ELF-1 (cell line): ENCODE results near the gene PLEKHM1.
"Not testable (repeated sequence)": the region's sequence is repeated elsewhere in the genome, so short reads cannot be mapped to it uniquely, and the experiment has no call there.

Source experiments
- DNase-seq: peaks from one replicate; pipeline ENCODE4 v3.0.0-alpha.2; 2016; ENCODE audit warnings: low read depth, low spot score

The PLEKHM1 gene

DNA sequence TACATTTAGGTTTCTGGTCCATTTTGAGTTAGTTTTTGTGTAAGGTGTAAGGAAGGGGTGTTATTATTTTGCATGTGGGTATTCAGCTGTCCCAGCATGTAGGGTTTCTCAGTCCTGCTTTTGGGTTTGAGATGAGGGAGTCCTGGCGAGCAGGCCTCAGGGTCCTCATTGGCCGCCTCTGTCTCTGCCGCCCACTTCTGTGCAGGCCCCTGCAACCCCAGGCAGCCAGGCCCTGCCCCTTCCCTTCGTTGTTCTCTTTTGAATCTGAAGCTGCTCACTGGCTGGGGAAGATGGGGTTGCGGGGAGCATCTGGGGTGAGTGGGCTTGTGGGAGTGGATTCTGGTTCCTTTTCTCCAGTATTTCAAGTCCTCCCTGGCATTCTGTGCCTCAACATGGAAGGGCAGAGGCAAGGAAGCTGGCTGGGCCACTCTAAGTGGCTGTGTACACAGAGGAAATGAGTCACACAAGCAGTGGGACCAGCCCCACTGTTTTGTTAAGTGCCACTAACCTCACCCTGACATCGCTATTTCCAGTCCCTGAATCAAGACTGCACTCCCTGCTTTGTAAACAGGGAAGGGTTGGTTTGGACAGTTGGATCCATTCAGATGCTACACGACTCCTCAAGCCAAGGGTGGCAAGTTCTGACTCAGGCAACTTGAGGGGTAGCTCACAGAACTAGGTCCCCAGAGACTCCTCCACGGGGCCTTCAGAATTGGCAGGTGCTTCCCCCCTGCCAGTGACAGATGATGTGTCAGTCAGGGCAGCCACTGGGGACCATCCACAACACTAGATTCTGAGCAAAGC lies 28.8 kb downstream of the PLEKHM1 start:
- not testable (repeated sequence) for DNase-seq

DNA sequence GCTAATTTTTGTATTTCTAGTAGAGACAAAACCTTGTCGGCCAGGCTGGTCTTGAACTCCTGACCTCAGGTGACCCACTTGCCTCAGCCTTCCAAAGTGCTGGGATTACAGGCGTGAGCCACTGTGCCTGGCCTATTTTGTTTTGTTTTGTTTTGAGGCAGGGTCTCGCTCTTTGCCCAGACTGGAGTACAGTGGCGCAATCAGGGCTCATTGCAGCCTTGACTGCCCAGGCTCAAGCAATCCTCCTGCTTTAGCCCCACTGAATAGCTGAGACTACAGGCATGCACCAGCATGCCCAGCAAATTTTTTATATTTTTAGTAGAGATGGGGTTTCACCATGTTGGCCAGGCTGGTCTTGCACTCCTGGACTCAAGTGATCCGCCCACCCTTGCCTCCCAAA lies 30.1 kb downstream of the PLEKHM1 start:
- not testable (repeated sequence) for DNase-seq

DNA sequence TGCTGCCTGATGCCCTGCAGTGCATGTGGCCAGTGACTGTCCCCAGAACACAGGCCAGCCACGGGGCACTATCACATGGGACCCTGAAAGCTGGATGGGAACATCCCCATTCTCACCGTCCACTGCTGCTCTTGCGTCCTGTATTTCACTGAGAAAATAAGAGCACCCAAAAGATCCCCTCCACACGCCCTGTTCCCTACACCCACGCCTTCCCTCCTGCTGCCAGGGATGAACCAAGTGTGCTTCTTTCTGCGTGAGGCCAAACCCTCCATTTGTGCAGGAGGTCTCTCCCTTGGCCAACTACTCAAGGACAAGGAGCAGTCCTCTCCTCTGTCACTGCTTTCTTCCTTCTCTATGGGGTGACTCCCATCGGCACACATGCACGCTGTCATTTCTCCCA lies 36.2 kb downstream of the PLEKHM1 start:
- DNase-seq: not testable (repeated sequence)

DNA sequence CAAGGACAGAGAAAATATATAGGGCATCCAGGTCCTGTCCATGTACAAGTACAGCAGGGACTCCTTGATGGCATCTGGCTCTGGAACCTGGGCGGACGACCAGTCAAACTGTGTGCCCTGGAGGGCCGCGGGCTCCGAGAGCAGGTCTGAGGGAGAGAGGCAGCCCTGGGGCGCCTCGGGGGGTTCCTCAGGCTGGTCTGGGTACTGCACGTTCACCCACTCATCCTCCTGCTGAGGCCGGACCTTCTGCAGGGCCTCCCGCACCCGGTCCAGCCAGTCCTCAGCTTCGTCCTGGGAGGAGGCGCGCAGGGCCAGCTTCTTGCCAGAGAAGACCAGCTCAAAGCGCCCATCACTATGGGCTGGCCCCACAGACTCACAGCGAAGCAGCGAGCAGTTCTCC lies 36.8 kb downstream of the PLEKHM1 start:
- DNase-seq: not testable (repeated sequence)

DNA sequence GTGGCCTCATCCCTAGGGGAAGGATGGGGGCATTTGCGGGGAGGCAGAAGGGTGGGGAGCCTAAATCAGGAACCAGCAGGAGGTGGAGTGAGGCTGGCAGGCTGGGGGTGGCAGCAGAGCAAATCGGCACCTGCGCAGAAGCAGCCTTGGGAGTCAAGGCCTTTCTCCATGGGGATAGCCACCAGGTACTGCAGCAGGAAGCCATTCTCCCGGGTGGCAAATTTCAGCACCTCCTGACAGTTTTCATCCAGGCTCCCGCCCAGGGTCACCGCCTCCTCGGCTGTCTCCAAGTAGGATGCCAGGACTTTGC lies 37.3 kb downstream of the PLEKHM1 start:
- not testable (repeated sequence) for DNase-seq

DNA sequence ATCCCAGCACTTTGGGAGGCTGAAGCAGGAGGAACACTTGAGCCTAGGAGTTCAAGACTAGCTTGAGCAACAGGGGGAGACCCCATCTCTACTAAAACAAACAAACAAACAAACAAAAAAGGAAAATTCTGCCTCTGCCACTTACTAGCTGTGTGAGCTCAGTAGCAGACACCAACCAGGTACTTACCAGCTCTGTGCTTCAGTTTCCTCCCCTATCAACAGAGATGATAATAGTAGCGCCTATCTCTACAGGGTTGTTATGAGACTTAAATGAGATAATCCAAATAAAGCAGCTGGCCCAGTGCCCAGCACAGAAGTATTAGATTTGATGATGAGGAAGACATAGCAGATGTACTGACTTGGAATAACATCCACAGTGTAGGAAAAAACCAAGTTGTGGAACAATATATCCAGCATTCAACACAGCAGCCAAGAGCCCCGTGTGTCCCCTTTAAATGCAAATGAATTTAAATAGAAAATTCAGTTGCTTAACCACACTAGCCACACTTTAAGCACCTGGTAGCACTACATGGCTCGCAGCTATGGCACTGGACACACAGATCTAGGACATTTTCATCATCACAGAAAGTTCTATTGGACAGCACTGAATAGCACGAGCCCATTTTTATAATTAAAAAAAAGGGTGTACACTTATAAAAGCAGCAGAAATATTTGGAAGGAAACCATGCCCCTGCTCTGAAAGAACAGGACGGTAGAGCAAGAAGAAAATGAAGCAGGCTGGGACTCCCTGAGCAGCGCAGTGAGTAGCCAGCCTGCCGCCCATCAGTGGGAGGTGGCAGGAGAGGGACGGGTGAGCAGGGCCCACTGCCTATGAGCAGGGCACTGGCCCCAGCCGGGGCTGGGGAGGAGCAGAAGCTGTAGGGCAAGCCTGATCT lies 37.9 kb downstream of the PLEKHM1 start:
- not testable (repeated sequence) for DNase-seq

DNA sequence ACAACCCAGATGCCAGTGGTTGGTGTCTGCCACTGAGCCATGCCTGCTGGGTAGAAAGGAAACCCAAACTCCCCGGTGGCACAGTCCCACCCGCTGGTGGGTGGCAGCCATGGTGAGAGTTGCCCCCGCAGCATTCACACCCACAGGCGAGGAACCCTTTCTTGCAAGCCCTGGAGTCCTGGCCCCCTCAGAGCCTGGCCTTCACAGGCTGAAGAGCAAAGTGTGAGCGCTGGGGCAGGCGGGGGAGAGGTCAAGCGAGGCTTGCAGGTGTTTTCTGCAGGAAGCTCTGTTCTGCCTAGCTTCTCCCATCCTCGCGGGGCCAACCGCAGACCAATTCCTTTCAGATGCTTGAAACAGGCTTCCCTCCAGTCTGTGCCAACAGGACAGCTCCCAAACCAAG lies 38.9 kb downstream of the PLEKHM1 start:
- not testable (repeated sequence) for DNase-seq

DNA sequence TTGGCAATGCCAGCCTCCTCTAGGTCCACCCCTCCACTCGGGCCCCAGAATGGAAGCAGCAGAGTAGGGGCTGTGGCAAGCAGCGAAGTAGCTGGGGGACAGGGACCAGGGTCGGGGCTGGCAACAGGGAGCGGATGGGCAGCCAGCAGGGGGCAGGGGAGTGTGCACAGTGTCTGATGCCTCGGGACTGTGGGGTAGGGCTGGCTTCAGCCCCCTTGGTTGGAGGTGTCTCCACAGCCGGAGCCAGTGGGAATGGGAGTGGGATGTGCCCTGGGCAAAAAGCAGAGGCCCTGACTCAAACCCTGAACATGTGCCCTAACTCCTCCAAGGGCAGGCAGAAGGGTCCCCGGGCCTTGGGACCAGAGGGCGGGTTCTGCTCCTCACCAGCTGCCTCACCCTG lies 39.4 kb downstream of the PLEKHM1 start:
- DNase-seq: no peak

DNA sequence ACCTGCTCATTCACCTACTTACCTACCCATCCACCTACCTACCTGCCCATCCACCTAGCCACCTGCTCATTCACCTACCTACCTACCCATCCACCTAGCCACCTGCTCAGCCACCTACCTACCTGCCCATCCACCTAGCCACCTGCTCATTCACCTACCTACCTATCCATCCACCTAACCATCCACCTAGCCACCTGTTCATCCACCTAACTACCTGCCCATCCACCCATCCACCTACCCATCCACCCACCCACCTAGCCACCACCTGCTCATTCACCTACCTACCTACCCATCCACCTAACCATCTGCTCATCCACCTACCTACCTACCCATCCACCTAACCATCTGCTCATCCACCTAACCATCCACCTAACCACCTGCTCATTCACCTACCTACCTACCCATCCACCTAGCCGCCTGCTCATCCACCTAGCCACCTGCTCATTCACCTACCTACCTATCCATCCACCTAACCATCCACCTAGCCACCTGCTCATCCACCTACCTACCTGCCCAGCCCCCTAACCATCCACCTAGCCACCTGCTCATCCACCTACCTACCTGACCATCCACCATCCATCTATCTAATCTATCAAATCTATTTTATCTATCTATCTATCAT lies 40.7 kb downstream of the PLEKHM1 start:
- not testable (repeated sequence) for DNase-seq

DNA sequence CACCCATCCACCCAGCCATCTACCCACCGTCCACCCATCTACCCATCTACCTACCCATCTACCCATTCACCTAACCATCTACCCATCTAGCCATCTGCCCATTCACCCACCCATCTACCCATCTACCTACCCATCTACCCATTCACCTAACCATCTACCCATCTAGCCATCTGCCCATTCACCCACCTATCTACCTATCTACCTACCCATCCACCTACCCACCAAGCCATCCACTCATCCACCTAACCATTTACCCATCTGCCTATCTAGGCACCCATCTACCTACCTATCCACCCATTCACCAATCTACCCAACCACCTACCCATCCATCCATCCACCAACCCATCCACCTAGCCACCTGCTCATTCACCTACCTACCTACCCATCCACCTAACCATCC lies 41.3 kb downstream of the PLEKHM1 start:
- not testable (repeated sequence) for DNase-seq

DNA sequence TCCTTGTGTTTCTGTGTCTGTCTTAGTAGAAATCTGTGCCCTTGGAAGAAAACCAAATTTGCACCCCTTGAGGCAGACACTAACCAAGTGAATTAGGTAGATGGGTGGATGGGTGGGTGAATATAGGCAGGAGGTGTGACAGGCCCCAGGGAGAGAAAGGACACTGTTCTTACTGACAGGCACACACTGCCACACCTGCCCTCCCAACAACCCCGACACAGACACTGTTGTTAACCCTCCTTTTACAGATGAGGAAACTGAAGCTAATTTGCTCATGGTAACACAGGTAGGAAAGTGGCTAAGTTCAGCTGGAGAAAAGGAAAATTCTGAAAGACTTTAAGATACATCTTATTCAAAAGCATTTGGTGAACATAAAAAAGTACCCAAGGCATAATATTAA lies 42.0 kb downstream of the PLEKHM1 start:
- DNase-seq: not testable (repeated sequence)

DNA sequence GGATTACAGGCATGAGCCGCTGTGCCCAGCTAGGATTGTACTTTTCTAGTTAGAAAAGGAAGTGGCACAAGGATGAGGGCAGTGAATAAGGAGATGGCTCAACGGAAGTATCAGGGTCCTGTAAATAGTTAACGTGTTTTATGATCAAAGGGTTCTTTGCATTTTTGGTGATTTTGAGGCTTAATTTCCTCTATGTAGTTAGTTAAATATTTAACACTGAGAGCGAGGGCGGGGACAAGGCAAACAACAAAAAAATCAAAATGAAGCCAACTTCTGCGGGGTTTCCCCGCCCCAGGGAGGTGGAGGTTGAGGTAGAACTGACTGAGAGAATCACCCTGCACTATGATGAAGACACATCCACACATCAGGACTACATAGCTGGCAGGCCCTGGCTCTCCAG lies 42.5 kb downstream of the PLEKHM1 start:
- DNase-seq: not testable (repeated sequence)

DNA sequence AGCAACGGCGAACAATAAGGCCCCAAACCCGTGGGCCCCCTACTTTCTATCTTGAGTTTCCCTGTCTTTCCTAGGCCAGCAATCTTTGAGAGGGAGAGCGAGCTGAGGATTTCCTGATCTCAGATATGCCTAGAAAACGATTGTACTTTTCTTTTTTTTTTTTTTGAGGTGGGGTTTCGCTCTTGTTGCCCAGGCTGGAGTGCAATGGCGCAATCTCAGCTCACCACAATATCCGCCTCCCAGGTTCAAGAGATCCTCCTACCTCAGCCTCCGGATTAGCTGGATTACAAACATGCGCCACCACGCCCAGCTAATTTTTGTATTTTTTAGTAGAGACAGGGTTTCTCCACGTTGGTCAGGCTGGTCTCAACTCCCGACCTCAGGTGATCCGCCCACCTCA lies 42.9 kb downstream of the PLEKHM1 start:
- DNase-seq: not testable (repeated sequence)

DNA sequence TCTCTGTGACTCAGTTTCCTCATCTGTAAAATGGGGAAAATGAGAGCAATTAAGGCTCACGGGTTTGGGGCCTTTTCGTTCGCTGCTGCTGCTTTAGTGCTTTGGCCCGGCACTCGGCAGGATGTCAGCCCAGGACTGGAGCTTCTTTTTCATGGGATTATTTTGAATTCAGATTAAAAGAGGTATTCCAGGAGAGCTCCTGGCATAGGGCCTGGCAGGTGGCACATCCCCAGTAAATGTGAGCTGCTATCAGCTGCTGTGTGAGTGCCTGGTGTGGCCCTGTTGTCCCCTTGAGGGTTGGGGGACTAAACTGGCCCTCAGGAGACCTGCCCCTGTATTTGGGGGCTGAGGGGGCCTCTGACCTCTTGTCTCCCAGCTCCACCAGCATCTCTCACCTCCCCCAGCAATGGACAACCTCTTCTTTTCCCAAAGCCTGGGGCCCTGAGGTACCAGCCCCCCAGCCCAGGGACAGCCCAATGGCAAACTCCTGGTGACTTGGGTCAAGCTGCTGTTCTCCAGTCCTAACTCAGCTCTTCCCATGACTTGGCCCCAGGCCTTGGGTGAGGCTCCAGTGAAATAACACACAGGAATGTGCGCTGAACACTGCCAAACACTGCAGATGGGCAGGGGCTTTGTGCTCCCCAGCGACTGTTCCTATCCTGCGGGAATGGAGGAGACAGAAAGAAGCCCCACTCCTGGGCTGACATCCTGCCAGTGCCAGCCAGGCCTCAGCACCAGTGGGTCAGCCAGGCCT lies 43.5 kb downstream of the PLEKHM1 start:
- DNase-seq: not testable (repeated sequence)

DNA sequence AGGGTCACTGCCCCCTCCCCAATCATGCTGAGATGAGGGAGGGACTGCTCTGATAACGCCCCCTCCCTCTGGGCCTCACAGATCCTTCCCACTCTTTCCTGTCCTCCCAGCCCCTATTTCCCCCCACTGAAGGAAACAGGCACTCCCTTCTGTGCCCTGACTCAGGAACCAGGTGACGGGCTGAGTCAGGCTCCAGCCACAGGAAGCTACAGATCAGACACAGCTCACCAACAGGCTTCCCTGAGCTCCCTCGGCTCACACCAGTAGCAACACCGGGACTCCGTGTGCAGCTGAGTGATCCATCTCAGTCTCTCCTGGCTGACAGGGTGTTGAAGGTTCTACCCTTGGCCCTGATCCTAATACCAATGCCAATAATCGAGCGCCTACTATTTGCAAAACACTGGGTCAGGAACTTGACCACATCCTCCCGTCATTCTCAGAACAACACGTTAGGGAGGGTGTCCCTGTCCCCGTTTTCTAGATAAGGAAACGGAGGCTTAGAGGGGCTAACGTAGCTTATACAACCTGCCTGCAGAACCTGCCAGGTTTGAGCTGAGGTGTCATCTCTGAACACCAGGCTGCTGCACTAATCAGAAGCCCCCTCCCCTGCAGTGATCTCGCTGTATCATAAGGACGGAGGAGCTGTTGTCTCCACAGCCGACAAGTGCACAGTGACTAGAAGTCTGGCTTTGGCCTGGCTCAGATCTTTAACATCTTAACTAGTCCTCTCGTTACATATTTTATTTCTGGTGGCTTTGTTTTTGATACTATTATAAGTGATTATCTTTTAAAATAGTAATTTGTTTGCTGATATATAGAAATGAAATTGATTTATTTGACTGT lies 44.4 kb downstream of the PLEKHM1 start:
- not testable (repeated sequence) for DNase-seq

DNA sequence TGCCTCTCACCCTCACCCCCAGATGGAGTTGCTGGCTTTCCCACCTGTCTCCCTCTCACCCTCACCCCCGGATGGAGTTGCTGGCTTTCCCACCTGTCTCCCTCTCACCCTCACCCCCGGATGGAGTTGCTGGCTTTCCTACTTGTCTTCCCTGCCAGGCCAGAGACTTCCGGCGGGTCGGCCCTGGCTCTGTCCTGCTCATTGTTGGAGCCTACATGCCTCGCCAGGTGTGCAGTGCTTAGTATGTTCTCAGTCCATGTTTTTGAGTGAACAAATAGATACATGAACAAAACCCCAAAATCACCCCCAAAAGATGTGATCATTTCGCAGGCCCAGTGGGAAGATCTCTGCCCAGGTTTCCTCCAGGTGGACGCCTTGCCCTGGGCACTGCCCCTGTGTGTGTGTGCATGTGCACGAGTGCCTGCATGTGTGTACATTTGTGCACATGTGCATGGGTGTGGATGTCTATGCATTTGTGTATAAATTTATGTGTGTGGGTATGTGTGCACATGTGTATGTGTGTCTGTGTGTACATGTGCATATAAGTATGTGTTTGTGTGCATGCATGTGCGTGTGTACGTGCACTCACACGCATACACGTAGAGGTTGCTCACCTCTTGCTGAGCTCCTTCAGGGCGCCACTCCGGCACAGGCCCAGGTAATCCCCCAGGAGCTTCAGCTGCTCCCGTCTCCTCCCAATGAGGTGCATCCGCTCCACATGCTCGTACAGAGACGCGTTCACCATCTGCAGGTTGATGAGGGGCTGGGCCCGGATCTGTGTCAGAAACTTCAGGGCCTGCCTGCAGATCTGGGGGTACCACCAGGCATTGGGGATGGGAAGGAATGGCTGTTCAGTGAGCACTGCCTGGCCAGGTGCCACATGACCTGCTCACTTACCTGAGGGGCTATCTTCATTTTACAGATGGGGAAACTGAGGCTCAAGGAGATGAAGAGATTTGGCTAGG lies 45.4 kb downstream of the PLEKHM1 start:
- DNase-seq: not testable (repeated sequence)

DNA sequence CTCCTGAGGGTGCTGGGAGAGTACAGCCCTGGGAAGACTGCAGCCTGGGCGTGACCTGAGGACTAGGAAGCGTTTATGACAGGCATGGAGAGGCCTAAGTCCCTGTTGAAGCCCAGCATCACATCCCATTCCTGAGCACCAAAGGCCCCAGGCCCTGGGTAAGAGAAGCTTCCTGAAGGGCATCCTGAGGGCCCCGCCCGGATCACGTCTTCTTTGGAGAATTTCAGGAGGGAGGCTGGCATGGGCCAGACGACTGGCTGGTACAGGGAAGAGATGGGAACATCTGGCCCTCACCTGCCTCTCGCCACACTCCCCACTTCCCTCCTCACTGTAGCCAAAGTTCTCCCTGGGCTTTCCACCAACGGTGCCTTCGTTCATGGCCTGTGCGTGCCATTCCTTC lies 46.2 kb downstream of the PLEKHM1 start:
- DNase-seq: not testable (repeated sequence)

DNA sequence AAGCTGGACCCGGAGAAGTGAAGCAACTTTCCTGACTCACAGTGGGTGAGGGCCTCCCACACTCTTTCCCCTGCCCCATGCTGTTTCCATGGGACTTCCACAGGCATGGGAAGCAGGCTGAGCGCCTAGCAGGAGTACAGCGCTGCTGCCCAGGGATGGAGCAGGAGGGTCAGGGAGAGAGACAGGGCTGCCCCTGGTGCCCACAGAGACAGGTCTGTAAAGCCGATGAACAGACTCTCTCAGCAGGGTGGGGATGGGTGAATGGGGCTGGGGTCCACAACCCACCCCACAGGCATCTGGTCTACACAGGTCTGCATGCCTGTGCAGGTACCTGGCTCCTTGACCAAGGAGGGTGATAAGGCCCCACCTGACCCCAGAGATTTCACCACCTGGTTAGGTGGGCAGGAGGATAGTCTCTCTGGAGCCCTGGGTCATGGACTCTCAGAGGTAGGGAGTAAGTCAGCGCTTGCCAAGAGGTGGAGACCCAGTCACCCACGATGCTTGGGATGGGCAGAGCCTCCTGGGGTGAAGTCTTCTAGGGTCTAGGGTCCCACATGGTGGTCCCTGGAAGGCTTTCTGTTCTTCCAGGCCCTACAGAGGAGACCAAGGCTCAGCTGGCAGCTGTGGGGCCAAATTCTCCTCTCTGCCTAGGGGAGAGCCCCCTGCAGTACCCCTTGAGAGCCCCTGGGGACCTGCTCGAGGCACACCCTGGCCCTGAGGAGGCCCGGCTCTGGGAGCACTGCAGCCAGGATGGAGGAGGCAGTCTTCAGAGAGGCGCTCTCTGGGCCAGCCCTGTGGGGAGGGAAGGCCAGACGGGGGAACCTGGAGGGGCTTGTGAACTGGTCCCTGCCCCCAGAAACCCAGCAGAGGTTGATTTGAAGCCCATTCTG lies 46.9 kb downstream of the PLEKHM1 start:
- not testable (repeated sequence) for DNase-seq
